GM10266 (cell line): Measurements from ENCODE around the gene TPPP3.
A peak's percentile ranks its signal among the peaks of the same experiment; 100 is the strongest.
"Not testable (repeated sequence)": the region's sequence is repeated elsewhere in the genome, so short reads cannot be mapped to it uniquely, and the experiment has no call there.

ENCODE experiments used
- DNase-seq: peaks from one replicate; pipeline ENCODE4 v3.0.0; 2012; ENCODE audit errors: extremely low spot score
- CTCF ChIP-seq: IDR thresholded peaks from 2 replicates; pipeline ENCODE4 v1.5.1; 2012; ENCODE audit warnings: mild to moderate bottlenecking, low read depth; ENCODE audit not compliant: control insufficient read depth, insufficient read depth; ENCODE audit errors: missing control alignments

TPPP3 gene

GRCh38 chr16:67388191-67388590 lies 5.1 kb downstream of the TPPP3 start:
- no peak for TF ChIP-seq CTCF
- DNase-seq = no peak

DNA sequence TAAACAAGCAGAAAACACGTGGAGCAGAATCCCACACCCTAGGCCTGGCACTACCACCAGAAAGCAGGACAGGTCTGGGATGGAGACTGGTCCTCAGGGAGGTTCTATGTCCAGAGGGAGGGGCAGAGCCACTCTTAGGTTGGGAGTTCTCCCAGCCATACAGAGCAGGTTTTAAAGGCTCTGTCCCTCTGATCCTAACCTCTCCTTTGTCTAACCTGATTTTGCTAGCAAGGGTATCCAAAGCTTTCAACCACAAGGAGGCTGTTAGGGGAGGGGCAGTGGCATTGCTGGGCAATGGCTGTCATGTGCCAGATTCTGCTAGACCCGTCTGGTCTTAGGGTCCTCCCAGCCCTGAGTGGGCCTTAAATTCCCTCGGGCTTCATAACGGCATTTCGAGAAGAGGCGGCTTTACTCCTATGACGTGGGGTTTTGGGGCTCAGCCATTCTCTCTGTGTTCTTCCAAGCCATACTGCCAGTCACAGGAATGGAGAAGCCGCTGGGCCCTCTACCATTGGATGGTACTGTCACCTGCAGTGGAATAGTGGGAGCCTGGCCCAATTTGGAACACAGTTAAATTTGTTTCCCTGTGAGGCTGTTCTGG lies 5.7 kb downstream of the TPPP3 start:
- no peak for TF ChIP-seq CTCF
- no peak for DNase-seq

GRCh38 chr16:67386861-67387455 lies 6.3 kb downstream of the TPPP3 start:
- no peak for DNase-seq
- no peak for TF ChIP-seq CTCF

- no peak for TF ChIP-seq CTCF
- no peak for DNase-seq
Measured at GRCh38 chr16:67384778-67385510, 8.4 kb downstream of the TPPP3 start.

GRCh38 chr16:67383284-67383683 lies 10.0 kb downstream of the TPPP3 start:
- no peak for TF ChIP-seq CTCF
- no peak for DNase-seq

DNA sequence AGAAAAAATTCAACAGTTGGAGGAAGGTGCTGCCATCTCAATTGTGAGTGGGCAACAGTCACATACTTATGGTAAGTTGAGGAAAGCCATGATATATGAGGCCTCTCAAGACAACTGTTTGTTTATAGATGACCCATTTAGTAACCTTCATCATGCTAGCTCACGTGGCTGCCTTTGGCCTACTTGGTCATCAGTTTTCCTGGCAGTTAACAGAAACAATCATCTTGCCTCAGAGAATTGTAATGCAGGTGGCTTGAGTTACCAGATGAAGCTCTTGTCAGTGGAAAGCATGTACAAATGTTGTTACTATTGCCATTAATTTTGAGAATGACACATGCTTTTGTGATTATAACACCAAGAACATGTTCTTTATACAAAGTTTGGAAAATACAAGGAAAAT lies 14.7 kb downstream of the TPPP3 start:
- TF ChIP-seq CTCF = no peak

DNA sequence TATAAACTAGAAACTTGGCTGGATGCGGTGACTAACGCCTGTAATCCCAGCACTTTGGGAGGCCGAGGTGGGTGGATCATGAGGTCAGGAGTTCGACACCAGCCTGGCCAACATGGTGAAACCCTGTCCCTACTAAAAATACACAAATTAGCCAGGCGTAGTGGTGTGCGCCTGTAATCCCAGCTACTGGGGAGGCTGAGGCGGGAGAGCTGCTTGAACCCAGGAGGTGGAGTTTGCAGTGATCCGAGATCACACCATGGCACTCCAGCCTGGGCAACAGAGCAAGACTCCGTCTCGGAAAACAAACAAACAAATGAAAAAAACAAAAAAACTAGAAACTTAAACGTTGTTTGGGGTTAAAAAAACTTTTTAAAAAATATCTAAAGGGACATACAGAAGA lies 17.3 kb downstream of the TPPP3 start:
- not testable (repeated sequence) for DNase-seq

More for the DNA sequence above, 14.7 kb downstream of the TPPP3 start:
- no peak for DNase-seq

GRCh38 chr16:67372664-67373063 lies 20.6 kb downstream of the TPPP3 start:
- DNase-seq = no peak
- TF ChIP-seq CTCF = peak; percentile 21
